Ectodermal cell (in vitro differentiated cells): ENCODE results near the gene OR9Q1.

Experiments used
- H3K27ac ChIP-seq: 2 replicates; pipeline ENCODE4 v1.7.0; 2013; ENCODE audit warnings: mild to moderate bottlenecking, low read depth, low read length; ENCODE audit not compliant: insufficient read depth, poor library complexity, severe bottlenecking
- H3K27me3 ChIP-seq: 2 replicates; pipeline ENCODE4 v1.7.0; 2013; ENCODE audit warnings: mild to moderate bottlenecking, low read length; ENCODE audit not compliant: insufficient read depth, control insufficient read depth, poor library complexity, severe bottlenecking
- H3K36me3 ChIP-seq: one replicate; pipeline ENCODE4 v1.7.0; 2013; ENCODE audit warnings: low read length; ENCODE audit not compliant: control insufficient read depth, insufficient read depth
- H3K4me1 ChIP-seq: one replicate; pipeline ENCODE4 v1.7.0; 2013; ENCODE audit warnings: low read length; ENCODE audit not compliant: control insufficient read depth, insufficient read depth
- H3K4me3 ChIP-seq: 2 replicates; pipeline ENCODE4 v1.7.0; 2013; ENCODE audit warnings: low read depth, low read length, control low read depth; ENCODE audit not compliant: insufficient read depth
- H3K9me3 ChIP-seq: 2 replicates; pipeline ENCODE4 v1.7.0; 2013; ENCODE audit warnings: mild to moderate bottlenecking, low read length, moderate library complexity; ENCODE audit not compliant: control insufficient read depth
- WGBS, 2 experiments: methylation state at CpG; one replicate each; pipeline ENCODE4 v1.1.7; 2013; ENCODE audit warnings: missing lambda C conversion rate in 2 of 2; 5-methylcytosine and 5-hydroxymethylcytosine counted together

Gene OR9Q1

GRCh38 chr11:58165504-58166106 is 141.9 kb downstream of the OR9Q1 start:
- Histone ChIP-seq H3K9me3 (no peaks in the 10 kb centered on the region), H3K27ac (no peak overlapping the region), H3K4me3 (no peak overlapping the region), H3K36me3 (no peaks in the 10 kb centered on the region), H3K27me3 (no peaks in the 10 kb centered on the region), H3K4me1 (no peaks in the 10 kb centered on the region)
- 94 to 95% methylated on average over 7 of the region's 7 CpGs for WGBS, 2 experiments

GRCh38 chr11:58177409-58178054 is 153.9 kb downstream of the OR9Q1 start:
- Histone ChIP-seq H3K4me1 (no peaks in the 10 kb centered on the region), H3K9me3 (no peaks in the 10 kb centered on the region), H3K27me3 (no peaks in the 10 kb centered on the region), H3K4me3 (no peak overlapping the region), H3K27ac (no peak overlapping the region), H3K36me3 (no peaks in the 10 kb centered on the region)
- 91 to 92% methylated on average over 3 to 4 of the region's 5 CpGs for WGBS, 2 experiments

GRCh38 chr11:58178444-58178843 is 154.8 kb downstream of the OR9Q1 start:
- Histone ChIP-seq H3K4me1 (no peaks in the 10 kb centered on the region), H3K9me3 (no peaks in the 10 kb centered on the region), H3K27me3 (no peaks in the 10 kb centered on the region), H3K4me3 (no peak overlapping the region), H3K27ac (no peak overlapping the region), H3K36me3 (no peaks in the 10 kb centered on the region)
- 91 to 95% methylated on average over 6 of the region's 6 CpGs for WGBS, 2 experiments

- no peak overlapping the region for H3K27ac ChIP-seq
- no peak overlapping the region for H3K4me3 ChIP-seq
- no peaks in the 10 kb centered on the region for H3K36me3 ChIP-seq
- 85 to 90% methylated on average over 7 of the region's 7 CpGs for whole genome bisulfite sequencing, 2 experiments
- no peaks in the 10 kb centered on the region for H3K27me3 ChIP-seq
- H3K9me3 ChIP-seq, result no peaks in the 10 kb centered on the region
- H3K4me1 ChIP-seq, result no peaks in the 10 kb centered on the region
Measured at GRCh38 chr11:58179648-58180047, 156.0 kb downstream of the OR9Q1 start.

GRCh38 chr11:58186938-58187337 is 163.3 kb downstream of the OR9Q1 start:
- H3K36me3 ChIP-seq, result no peaks in the 10 kb centered on the region
- H3K9me3 ChIP-seq, result no peaks in the 10 kb centered on the region
- H3K4me3 ChIP-seq, result no peak overlapping the region
- no peaks in the 10 kb centered on the region for H3K4me1 ChIP-seq
- H3K27ac ChIP-seq, result no peak overlapping the region
- WGBS, 2 experiments, result 94 to 96% methylated on average over 4 of the region's 4 CpGs
- no peaks in the 10 kb centered on the region for H3K27me3 ChIP-seq

- H3K4me1 ChIP-seq, result no peaks in the 10 kb centered on the region
- no peak within 1 kb of the TSS for H3K27ac ChIP-seq
- no peaks in the 10 kb centered on the region for H3K36me3 ChIP-seq
- WGBS, 2 experiments, result 85 to 88% methylated on average over 2 of the region's 2 CpGs
- H3K4me3 ChIP-seq, result no peak within 1 kb of the TSS
- H3K27me3 ChIP-seq, result no peaks in the 10 kb centered on the region
- H3K9me3 ChIP-seq, result no peaks in the 10 kb centered on the region
Measured at GRCh38 chr11:58188770-58189169, 165.1 kb downstream of the OR9Q1 start, which contains the start of gene OR9Q2. TSS of gene OR9Q2 (plus strand) at chr11:58189070. CDS start at chr11:58190491, 1,421 bp downstream.

GRCh38 chr11:58192229-58192628 is 168.5 kb downstream of the OR9Q1 start:
- Histone ChIP-seq H3K4me1 (no peaks in the 10 kb centered on the region), H3K4me3 (no peak overlapping the region), H3K36me3 (no peaks in the 10 kb centered on the region), H3K27ac (no peak overlapping the region), H3K9me3 (no peaks in the 10 kb centered on the region), H3K27me3 (no peaks in the 10 kb centered on the region)
- WGBS, 2 experiments, result 85 to 94% methylated on average over 3 of the region's 3 CpGs

- H3K4me1 ChIP-seq, result no peaks in the 10 kb centered on the region
- no peaks in the 10 kb centered on the region for H3K36me3 ChIP-seq
- H3K27me3 ChIP-seq, result no peaks in the 10 kb centered on the region
- peaks cover 3% of the 10 kb centered on the region for H3K9me3 ChIP-seq
- no peak overlapping the region for H3K4me3 ChIP-seq
- no peak overlapping the region for H3K27ac ChIP-seq
Measured at GRCh38 chr11:58193391-58193790, 169.7 kb downstream of the OR9Q1 start.

- WGBS, 2 experiments, result 65 to 100% methylated on average over 1 to 2 of the region's 2 CpGs
- H3K36me3 ChIP-seq, result no peaks in the 10 kb centered on the region
- no peaks in the 10 kb centered on the region for H3K4me1 ChIP-seq
- H3K9me3 ChIP-seq, result peaks cover 3% of the 10 kb centered on the region
- H3K4me3 ChIP-seq, result no peak overlapping the region
- H3K27me3 ChIP-seq, result no peaks in the 10 kb centered on the region
- H3K27ac ChIP-seq, result no peak overlapping the region
Measured at GRCh38 chr11:58195939-58196338, 172.3 kb downstream of the OR9Q1 start.

GRCh38 chr11:58199271-58199670 is 175.6 kb downstream of the OR9Q1 start:
- Histone ChIP-seq H3K4me1 (no peaks in the 10 kb centered on the region), H3K27me3 (no peaks in the 10 kb centered on the region), H3K36me3 (no peaks in the 10 kb centered on the region), H3K9me3 (peaks cover 3% of the 10 kb centered on the region), H3K4me3 (no peak overlapping the region), H3K27ac (no peak overlapping the region)
- WGBS, 2 experiments, result 86% methylated on average over 1 of the region's 1 CpG; no CpG with 5 or more reads in 1 of the 2 experiments
